Vagina (tissue), 2 donors: ENCODE measurements around the gene HOXB1. TPM values are rescaled to one million over a fixed set of nuclear protein-coding genes. Genes with fewer than 3 reads are reported as not detected.
"Not testable (repeated sequence)": the region's sequence is repeated elsewhere in the genome, so short reads cannot be mapped to it uniquely, and the experiment has no call there.

Experiments
- DNase-seq, 2 donors: peaks; one replicate each; pipeline ENCODE4 v3.0.0-alpha.2; 2017; ENCODE audit errors: extremely low spot score in 2 of 2
- H3K27ac ChIP-seq: fragments of 200-600 bp; sonication (generic); one replicate; pipeline ENCODE4 v1.5.1; 2019
- H3K27me3 ChIP-seq: fragments of 200-600 bp; sonication (generic); one replicate; pipeline ENCODE4 v1.5.1; 2019
- H3K36me3 ChIP-seq, 2 donors: fragments of 200-600 bp; sonication (generic); one replicate each; pipeline ENCODE4 v1.5.1; 2017 to 2019
- H3K4me1 ChIP-seq: fragments of 200-600 bp; sonication (generic); one replicate; pipeline ENCODE4 v1.5.1; 2019
- H3K4me3 ChIP-seq, 2 donors: fragments of 200-600 bp; sonication (generic); 1 replicate in 1 of 2; 2 replicates in 1 of 2; pipeline ENCODE4 v1.5.1; 2016 to 2019
- H3K9me3 ChIP-seq: fragments of 200-600 bp; sonication (generic); one replicate; pipeline ENCODE4 v1.5.1; 2019
- POLR2A ChIP-seq, 2 donors: fragments of 450-650 bp; IDR thresholded peaks; one replicate each; pipeline ENCODE4 v1.6.1; 2017; ENCODE audit warnings: antibody characterized with exemption in 2 of 2, mild to moderate bottlenecking in 2 of 2, moderate library complexity in 2 of 2
- POLR2AphosphoS5 ChIP-seq, 2 donors: sonication (generic); formaldehyde crosslinking; IDR thresholded peaks; one replicate each; pipeline ENCODE4 v1.9.0; 2017; ENCODE audit warnings: antibody characterized with exemption in 2 of 2, mild to moderate bottlenecking in 2 of 2, low read depth in 1 of 2; ENCODE audit not compliant: insufficient read depth in 1 of 2
- intact Hi-C: fragments of 100-400 bp; cut with DNase I; formaldehyde crosslinking; loops from one replicate; pipeline ENCODE4 v1.15.1; 2023
- total RNA-seq: library from RNA; depleted of rRNA; stranded (reverse); fragments of >200 nt; gene quantifications from one replicate; pipeline ENCODE4 v1.2.3, GENCODE V29; 2016
- TF ChIP-seq, protein P1 (sequence below), 3 experiments: fragments of 450-650 bp in 2 of 3; fragments of 200-600 bp in 1 of 3; sonication (generic) in 1 of 3; IDR thresholded peaks; one replicate each; pipeline ENCODE4 v1.5.1; 2017 to 2019; ENCODE audit warnings: antibody characterized with exemption in 3 of 3, mild to moderate bottlenecking in 2 of 3, moderate library complexity in 2 of 3

The HOXB1 gene
- total RNA-seq, 1 donor from 2014 or later, result not detected

DNA sequence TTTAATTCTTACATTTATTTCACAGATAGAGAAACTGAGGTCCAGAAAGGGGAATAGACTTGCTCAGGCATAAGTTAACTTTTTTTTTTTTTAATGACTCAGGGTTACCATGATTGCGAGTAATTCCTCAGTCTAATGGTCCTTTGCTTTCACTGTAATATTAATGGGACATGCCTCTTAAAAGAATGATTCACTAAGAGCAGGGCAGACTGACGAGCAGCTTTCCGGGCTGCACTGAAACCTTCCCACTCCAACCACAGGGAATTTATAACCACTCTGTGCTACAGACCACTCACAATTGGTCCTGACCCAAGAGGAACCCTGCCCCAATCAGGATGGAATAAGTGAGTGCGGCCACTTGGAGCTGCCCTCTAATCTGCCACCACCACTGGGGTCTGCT is 8.4 kb upstream of the HOXB1 start:
- Histone ChIP-seq H3K4me1 (peaks cover 15% of the 10 kb centered on the region), H3K27me3 (no peaks in the 10 kb centered on the region), H3K36me3 (no peaks in the 10 kb centered on the region), H3K27ac (no peak overlapping the region), H3K4me3 (no peak overlapping the region), H3K9me3 (no peaks in the 10 kb centered on the region)
- TF ChIP-seq, protein P1, sequence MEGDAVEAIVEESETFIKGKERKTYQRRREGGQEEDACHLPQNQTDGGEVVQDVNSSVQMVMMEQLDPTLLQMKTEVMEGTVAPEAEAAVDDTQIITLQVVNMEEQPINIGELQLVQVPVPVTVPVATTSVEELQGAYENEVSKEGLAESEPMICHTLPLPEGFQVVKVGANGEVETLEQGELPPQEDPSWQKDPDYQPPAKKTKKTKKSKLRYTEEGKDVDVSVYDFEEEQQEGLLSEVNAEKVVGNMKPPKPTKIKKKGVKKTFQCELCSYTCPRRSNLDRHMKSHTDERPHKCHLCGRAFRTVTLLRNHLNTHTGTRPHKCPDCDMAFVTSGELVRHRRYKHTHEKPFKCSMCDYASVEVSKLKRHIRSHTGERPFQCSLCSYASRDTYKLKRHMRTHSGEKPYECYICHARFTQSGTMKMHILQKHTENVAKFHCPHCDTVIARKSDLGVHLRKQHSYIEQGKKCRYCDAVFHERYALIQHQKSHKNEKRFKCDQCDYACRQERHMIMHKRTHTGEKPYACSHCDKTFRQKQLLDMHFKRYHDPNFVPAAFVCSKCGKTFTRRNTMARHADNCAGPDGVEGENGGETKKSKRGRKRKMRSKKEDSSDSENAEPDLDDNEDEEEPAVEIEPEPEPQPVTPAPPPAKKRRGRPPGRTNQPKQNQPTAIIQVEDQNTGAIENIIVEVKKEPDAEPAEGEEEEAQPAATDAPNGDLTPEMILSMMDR (IDR thresholded peaks at IDR 0.05), result no peak
- TF ChIP-seq POLR2AphosphoS5 (IDR thresholded peaks at IDR 0.05; ENCODE audit: insufficient read depth in 1 of 2, low read depth in 1 of 2) (no peak), POLR2A (IDR thresholded peaks at IDR 0.05) (no peak)
- DNase-seq, result no peak
- intact Hi-C loops, result no loop called here

DNA sequence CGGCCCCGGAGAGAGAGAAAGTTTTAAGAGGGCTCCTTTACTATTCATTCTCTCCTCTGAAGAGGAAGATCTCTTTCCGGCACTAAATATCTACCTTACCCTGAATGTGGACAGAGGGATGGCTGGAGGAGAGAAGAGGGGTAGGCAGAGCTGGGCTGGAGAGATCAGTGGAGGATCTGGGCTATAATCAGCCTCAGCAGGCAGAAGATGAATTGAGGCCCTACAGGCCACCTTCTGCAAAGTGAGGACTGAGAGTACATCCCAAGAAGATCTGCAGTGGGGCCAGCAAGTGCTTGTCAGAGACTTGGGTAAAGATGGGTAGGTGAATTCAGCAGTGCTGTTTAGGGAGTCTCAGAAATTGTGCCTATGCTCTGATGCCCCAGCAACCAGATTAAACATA is 6.5 kb upstream of the HOXB1 start:
- H3K4me3 ChIP-seq, result no peak overlapping the region
- no peak for DNase-seq
- H3K9me3 ChIP-seq, result no peaks in the 10 kb centered on the region
- no peak for TF ChIP-seq POLR2A (IDR thresholded peaks at IDR 0.05)
- TF ChIP-seq POLR2AphosphoS5 (IDR thresholded peaks at IDR 0.05; ENCODE audit: insufficient read depth in 1 of 2, low read depth in 1 of 2), result no peak
- TF ChIP-seq, protein P1 (IDR thresholded peaks at IDR 0.05), result no peak
- H3K4me1 ChIP-seq, result peaks cover 14% of the 10 kb centered on the region
- H3K27ac ChIP-seq, result no peak overlapping the region
- intact Hi-C loops, result no loop called here
- H3K36me3 ChIP-seq, result no peaks in the 10 kb centered on the region
- H3K27me3 ChIP-seq, result no peaks in the 10 kb centered on the region

DNA sequence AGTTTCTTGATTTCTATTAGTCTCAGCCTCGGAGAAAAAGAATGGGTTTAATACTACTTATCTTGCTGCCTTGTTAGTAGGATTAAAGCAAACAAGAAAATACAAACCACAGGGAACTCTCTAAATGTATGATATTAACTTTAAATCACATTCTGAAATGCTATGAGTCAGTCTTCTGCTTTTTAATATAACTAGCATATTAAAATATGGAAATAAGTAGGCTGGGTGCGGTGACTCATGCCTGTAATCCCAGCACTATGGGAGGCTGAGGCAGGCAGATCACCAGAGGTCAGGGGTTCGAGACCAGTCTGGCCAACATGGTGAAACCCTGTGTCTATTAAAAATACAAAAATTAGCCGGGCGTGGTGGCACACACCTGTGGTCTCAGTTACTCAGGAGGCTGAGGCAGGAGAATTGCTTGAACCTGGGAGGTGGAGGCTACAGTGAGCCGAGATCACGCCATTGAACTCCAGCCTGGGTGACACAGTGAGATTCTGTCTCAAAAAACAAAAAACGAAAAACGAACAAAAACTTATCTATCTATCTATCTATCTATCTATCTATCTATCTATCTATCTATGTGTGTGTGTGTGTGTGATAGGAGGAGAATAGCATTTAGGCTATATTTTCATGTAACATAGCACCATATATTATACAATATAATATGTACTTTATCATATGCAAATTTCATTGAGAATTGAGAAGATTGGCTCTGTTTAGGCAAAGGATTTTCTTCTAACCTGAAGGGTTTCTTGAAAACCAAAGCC is 5.2 kb upstream of the HOXB1 start:
- H3K9me3 ChIP-seq, intact Hi-C loops, H3K36me3 ChIP-seq, H3K4me3 ChIP-seq, H3K27ac ChIP-seq, DNase-seq, H3K4me1 ChIP-seq, H3K27me3 ChIP-seq: not testable (repeated sequence)

DNA sequence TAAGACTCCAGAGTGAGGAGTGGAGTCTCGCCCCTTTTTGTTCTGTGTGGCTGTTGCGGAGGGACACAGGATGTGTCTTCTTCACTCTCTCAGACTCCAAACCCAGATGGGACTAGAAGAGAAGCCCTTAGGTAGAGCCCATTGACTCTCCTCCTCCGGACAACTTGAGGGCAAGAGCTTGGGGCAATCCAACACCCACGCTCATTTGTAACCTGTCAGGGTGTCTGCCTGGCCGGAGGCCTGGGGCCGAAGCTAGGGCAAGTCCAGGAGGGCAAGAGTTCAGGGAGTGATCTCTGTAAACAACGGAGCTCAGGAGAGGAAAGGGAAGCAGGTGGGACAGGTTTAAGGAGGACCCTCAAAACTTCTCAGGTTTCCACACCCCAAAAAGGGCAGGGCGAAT is 1.4 kb upstream of the HOXB1 start:
- H3K4me1 ChIP-seq, result peaks cover 5% of the 10 kb centered on the region
- no peak overlapping the region for H3K27ac ChIP-seq
- intact Hi-C loops, result no loop called here
- no peaks in the 10 kb centered on the region for H3K9me3 ChIP-seq
- no peaks in the 10 kb centered on the region for H3K27me3 ChIP-seq
- H3K4me3 ChIP-seq, result no peak overlapping the region
- TF ChIP-seq POLR2AphosphoS5 (IDR thresholded peaks at IDR 0.05; ENCODE audit: insufficient read depth in 1 of 2, low read depth in 1 of 2) (no peak), POLR2A (IDR thresholded peaks at IDR 0.05) (no peak)
- TF ChIP-seq, protein P1 (IDR thresholded peaks at IDR 0.05), result no peak
- no peak for DNase-seq
- no peaks in the 10 kb centered on the region for H3K36me3 ChIP-seq

DNA sequence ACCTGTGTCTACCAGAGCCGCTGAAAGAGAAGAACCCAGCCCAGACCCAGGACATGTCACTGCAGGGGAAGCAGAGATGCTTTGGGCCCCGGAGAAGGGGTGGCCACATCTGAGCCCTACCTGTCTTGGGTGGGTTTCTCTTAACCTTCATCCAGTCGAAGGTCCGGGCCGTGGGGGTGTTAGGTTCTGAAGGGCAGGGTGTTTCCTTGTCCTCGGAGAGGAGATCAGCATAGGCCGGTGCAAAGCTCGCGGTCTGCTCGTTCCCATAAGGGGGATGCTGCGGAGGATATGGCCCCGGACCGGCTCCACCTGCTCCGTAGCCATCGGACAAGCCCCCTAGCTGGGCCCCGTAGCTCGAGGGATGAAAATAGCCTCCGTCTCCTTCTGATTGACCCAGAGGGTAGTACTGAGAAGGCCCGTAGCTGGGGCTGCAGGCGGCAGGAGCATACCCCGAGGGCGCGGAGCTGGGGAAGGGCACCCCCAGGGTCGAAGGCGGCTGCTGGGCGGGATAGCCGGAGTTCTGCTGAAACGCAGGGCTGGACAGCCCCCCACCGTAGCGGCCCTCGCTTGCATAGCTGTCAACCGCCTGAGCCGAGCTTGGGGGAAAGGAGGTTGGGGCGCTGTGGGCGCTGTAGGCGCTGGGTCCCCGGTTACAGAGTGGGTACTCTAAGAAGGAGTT is 464 bp downstream of the HOXB1 start:
- Histone ChIP-seq H3K4me1 (peaks cover 12% of the 10 kb centered on the region), H3K27ac (no peak overlapping the region), H3K4me3 (no peak overlapping the region), H3K9me3 (no peaks in the 10 kb centered on the region), H3K27me3 (no peaks in the 10 kb centered on the region), H3K36me3 (no peaks in the 10 kb centered on the region)
- no peak for DNase-seq
- no peak for TF ChIP-seq POLR2AphosphoS5 (IDR thresholded peaks at IDR 0.05; ENCODE audit: insufficient read depth in 1 of 2, low read depth in 1 of 2)
- TF ChIP-seq, protein P1 (IDR thresholded peaks at IDR 0.05), result no peak
- TF ChIP-seq POLR2A (IDR thresholded peaks at IDR 0.05), result no peak
- intact Hi-C loops, result no loop called here
